Measurements from ENCODE around the gene PPIL4. TPM values are rescaled to one million over a fixed set of nuclear protein-coding genes. Genes with fewer than 3 reads are reported as not detected.

Gene PPIL4
- total RNA-seq, 1 donor from 2014 or later = 39.9 TPM

DNA sequence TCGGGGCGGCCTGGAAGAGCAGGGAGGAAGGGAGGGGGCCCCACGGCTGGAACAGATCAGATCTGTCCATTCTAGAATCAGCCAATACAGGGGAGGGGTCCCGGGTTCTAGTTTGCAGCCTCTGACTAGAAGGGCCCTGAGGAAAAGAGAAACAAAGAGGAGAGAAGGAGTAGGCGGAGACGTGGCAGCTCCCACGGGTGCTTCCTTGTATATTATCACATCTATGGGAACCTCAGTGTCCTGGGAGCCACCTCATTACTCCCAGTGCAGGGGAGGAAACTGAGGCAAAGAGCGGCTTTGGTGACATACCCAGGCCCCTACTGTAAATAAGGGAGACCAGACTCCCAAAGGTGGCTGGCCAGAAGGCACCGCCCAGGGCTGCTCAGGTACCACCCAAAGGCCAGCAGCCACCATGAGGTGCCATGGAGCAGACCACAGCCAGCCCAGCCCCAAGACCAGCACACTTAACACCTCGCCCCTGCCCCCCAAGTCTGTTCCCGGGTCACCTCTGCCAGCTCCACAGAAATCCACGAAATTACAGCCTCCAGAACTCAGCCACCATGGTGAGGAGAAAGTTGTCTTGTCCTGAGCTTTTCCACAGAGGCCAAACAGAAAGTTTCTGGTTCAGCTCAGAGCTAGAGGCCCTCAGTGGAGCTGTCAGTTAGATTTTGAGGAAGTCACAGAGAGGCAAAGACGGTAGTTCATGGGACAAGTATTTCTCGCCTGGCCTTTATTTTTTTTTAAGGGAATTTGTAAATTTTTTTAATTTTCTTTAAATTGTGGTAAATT is 63.1 kb downstream of the PPIL4 start:
- TF ChIP-seq CTCF (conservative IDR thresholded peaks at IDR 0.05) = no peak
- no peak overlapping the region for H3K4me3 Mint-ChIP-seq
- H3K36me3 Mint-ChIP-seq (ENCODE audit: low read depth) = no peaks in the 10 kb centered on the region
- peaks cover 10% of the 10 kb centered on the region for H3K4me1 Mint-ChIP-seq
- H3K9me3 Mint-ChIP-seq = no peaks in the 10 kb centered on the region
- no peak for DNase-seq (ENCODE audit: low read depth, low spot score)
- H3K27me3 Mint-ChIP-seq (ENCODE audit: low read depth) = no peaks in the 10 kb centered on the region
- no peak overlapping the region for H3K27ac Mint-ChIP-seq (ENCODE audit: unreplicated experiment)

- H3K27ac Mint-ChIP-seq (ENCODE audit: unreplicated experiment) = peak overlapping the region; percentile 68
- no peaks in the 10 kb centered on the region for H3K27me3 Mint-ChIP-seq (ENCODE audit: low read depth)
- H3K4me1 Mint-ChIP-seq = peaks cover 10% of the 10 kb centered on the region
- H3K9me3 Mint-ChIP-seq = no peaks in the 10 kb centered on the region
- H3K36me3 Mint-ChIP-seq (ENCODE audit: low read depth) = no peaks in the 10 kb centered on the region
- no peak overlapping the region for H3K4me3 Mint-ChIP-seq
- TF ChIP-seq CTCF (conservative IDR thresholded peaks at IDR 0.05) = no peak
- no peak for DNase-seq (ENCODE audit: low read depth, low spot score)
Observed at GRCh38 chr6:149480502-149481280, 65.2 kb downstream of the PPIL4 start.

- Mint-ChIP-seq H3K27ac (ENCODE audit: unreplicated experiment) (no peak overlapping the region), H3K4me3 (no peak overlapping the region), H3K27me3 (ENCODE audit: low read depth) (no peaks in the 10 kb centered on the region), H3K9me3 (no peaks in the 10 kb centered on the region), H3K36me3 (ENCODE audit: low read depth) (no peaks in the 10 kb centered on the region), H3K4me1 (peaks cover 6% of the 10 kb centered on the region)
- TF ChIP-seq CTCF (conservative IDR thresholded peaks at IDR 0.05) = no peak
- no peak for DNase-seq (ENCODE audit: low read depth, low spot score)
Observed at GRCh38 chr6:149478631-149479314, 67.1 kb downstream of the PPIL4 start.

DNA sequence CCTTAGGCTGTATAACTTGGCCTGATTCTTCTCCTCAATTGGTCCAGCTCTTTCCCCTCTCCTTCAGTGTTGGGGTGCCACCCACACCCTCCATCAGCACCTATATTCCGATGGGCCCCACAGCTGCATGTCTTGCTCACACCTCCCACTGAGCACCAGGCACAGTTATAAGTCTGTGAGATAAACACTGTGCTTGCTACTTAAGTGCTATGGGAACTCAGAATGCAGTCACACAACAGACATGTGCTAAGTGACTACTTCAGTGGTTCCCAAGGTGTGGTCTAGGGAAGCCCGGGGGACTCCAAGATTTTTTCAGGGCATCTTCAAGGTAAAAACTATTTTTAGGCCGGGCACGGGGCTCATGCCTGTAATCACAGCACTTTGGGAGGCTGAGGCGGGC is 68.3 kb downstream of the PPIL4 start:
- Mint-ChIP-seq H3K27ac (ENCODE audit: unreplicated experiment) (no peak overlapping the region), H3K9me3 (no peaks in the 10 kb centered on the region), H3K27me3 (ENCODE audit: low read depth) (no peaks in the 10 kb centered on the region), H3K4me3 (no peak overlapping the region), H3K4me1 (peaks cover 6% of the 10 kb centered on the region), H3K36me3 (ENCODE audit: low read depth) (no peaks in the 10 kb centered on the region)
- no peak for TF ChIP-seq CTCF (conservative IDR thresholded peaks at IDR 0.05)
- DNase-seq (ENCODE audit: low read depth, low spot score) = no peak

GRCh38 chr6:149476789-149477455 is 68.9 kb downstream of the PPIL4 start:
- DNase-seq (ENCODE audit: low read depth, low spot score) = no peak
- H3K36me3 Mint-ChIP-seq (ENCODE audit: low read depth) = no peaks in the 10 kb centered on the region
- TF ChIP-seq CTCF (conservative IDR thresholded peaks at IDR 0.05) = no peak
- no peak overlapping the region for H3K4me3 Mint-ChIP-seq
- H3K4me1 Mint-ChIP-seq = peaks cover under 1% of the 10 kb centered on the region
- no peak overlapping the region for H3K27ac Mint-ChIP-seq (ENCODE audit: unreplicated experiment)
- no peaks in the 10 kb centered on the region for H3K27me3 Mint-ChIP-seq (ENCODE audit: low read depth)
- no peaks in the 10 kb centered on the region for H3K9me3 Mint-ChIP-seq
